Measurements from ENCODE around the gene PRXL2A.
"Not testable (repeated sequence)": the region's sequence is repeated elsewhere in the genome, so short reads cannot be mapped to it uniquely, and the experiment has no call there.

PRXL2A gene

DNA sequence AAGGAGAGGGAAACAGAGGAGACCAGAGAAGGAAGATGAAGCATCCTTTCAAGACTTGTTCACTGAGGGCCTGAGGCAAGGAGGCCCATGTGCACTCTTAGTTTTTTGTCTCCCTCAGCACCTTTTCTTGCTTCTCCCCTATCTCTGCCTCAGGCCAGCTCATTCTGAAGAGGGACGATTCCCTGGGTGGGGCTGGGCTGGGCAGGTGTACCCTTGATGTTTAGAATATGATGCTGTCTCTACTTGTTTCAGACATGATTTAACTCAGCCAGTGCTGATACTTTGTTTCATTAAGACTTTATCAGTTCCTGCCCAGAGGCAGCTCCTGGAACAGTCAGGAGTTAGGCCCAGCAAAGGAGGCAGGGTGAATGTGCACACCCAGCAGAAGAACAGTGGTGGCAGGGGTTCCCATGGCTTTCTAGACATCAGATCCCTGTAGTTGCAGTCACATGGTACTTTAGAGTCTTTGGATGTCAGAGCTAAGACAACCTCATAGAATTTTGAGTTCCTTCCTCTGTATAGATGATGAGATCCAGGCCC lies 3.4 kb downstream of the PRXL2A start:
- DNase-seq = no peak

DNA sequence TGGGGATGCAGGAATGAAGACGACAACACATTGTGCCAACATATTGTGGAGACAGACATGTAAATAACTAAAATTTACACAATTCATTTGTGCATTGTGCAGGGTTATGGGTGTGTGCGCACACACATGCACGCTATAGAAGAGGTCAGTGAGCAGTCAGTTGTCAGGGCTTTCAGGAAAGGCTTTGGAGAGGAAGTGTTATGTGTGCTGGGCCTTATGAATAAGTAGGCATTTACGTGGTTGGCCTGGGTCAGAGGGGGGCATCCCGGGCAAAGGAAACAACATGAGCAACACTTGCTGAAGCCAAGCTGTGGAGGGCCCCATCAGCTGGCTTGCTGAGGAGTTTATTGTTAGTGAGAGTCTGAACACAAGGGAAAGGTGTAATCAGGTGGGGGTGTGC lies 4.1 kb downstream of the PRXL2A start:
- no peak for DNase-seq

- no peak for DNase-seq
These were observed 5.1 kb downstream of the PRXL2A start for GRCh38 chr10:80413271-80413996.

- no peak for DNase-seq
These were observed 6.0 kb downstream of the PRXL2A start for GRCh38 chr10:80414142-80414895.

DNA sequence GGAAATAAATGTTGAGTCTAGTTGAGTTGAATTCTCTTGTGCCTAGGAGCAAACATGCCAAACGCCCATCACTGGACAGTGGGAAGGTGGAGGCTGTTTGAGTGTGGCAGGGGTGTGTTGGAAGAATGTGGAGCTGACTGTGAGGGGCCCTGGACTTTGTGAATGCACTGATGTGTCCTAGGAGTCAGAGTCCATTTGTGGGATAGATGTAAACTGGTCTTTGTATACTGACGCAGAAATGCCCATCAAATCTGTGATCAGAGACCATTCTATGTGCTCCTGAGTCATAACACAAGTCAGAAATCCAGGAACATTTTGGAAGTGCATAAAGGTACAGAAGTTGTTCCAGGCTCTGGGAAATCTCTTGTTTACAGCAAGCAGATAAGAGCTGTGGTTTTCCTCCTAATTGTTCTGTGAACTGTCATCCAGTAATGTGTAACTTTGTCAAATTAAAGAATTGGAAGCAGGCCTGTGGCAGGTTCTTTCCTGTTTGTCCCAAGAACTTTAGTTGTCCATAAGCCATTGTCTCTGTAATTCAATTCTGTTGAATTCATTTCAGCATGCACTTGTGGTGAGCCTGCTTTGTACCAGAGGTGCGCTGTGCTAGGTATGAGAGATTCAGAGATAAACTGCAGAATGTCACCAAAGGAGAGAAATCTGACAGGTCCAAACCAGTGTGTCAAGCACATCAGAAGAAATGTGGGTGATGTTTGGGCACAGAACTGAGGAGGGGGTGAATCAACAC lies 7.6 kb downstream of the PRXL2A start:
- no peak for DNase-seq

DNA sequence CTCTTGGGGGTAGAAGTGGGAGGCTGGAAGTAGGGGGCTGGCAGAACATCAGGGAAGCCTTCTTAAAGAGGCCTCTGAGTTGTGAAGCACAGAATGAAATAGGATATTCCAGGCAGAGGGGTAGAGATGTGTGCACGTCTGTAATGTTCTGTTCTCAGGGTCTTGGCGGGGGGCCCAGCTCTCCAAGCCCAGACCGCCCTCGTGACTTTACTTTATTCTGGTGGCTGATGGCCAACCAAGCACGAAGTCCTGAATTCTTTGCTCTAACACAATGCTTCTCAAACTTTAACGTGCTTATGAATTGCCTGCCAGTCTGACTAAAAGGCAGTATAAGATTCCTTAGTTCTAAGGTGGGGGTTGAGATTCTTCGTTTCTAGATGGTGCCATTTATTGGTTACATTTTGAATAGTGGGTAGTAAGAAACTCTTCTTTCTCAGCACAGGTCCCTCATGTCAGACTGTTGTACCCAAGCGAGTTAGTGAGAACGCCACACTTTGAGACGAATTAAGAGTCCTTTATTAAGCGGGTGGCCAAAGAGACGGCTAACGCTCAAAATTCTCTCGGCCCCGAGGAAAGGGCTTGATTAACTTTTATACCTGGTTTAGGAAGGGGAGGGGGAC lies 8.2 kb downstream of the PRXL2A start:
- DNase-seq = no peak

DNA sequence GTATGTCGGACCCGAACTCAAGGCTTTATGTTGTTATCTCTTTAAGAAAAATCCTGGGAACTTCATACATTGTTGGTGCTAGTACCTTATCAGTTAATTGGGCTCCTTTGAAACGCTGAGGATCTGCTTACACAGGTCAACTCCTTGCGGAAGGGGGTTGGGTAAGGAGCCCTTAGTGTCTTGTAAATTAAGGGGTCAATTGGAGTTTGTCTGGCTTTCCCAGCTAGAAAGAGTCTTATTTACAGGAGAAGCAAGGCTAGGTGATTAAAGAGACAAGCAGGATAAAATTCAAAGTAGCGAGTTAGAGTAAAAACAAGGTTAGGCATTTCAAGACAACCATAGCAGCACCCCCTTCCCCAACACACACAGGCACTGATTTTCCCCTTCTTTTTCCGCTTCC lies 8.9 kb downstream of the PRXL2A start:
- DNase-seq = not testable (repeated sequence)

GRCh38 chr10:80421050-80421706 lies 12.8 kb downstream of the PRXL2A start:
- DNase-seq = no peak

GRCh38 chr10:80421707-80422536 lies 13.6 kb downstream of the PRXL2A start:
- DNase-seq = no peak

- DNase-seq = no peak
These were observed 17.6 kb downstream of the PRXL2A start for GRCh38 chr10:80425901-80426300.

DNA sequence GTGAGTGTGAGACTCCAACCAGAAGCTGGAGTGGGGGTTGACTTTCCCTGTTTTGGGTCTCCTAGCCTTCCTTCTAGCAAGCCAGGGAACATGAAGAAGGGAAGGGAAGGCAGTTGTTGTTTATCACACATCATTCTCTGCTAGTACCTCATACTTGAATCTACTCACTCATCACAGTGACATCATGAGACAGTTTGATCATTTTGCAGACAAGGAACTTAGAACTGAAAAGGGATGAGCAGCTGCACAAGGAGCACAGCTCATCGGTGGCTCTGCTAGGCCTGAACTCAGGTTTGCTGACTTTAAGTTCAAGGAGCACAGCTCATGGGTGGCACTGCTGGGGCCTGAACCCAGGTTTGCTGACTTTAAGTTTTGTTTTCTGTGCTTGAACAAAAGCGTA lies 19.2 kb downstream of the PRXL2A start:
- no peak for DNase-seq

GRCh38 chr10:80429521-80429973 lies 21.2 kb downstream of the PRXL2A start:
- DNase-seq = no peak

GRCh38 chr10:80433134-80433533 lies 24.8 kb downstream of the PRXL2A start:
- DNase-seq = no peak

DNA sequence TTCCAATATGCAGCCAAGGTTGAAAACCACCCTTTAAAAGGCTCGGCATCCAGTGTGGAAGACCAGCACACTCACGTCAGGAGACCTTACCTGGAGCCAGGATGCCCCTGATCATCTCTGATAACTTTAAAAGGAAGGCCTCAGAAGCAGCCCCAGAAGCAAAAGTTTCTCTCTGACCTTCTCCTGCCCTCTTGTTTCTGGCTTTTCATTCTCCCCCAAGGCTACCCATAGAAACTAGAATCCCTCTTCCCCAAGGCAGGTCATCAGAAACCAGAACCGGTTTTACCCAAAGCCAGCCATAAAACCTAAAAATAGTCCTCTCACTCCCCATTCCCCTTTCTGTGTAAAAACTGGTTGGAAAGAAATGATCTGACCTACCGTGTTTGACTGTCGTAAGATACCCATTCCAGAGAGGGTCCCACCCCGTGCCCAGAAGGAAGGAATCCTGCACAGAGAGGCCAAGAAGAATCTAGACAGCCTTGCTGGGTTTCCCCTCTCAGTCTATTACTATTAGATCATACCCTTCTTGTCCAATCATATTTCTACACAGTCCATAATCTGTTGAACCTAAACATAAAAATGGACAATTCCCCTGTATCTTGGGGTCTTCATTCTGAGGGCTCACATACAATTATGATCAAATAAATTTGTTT lies 28.2 kb downstream of the PRXL2A start:
- DNase-seq = no peak

- DNase-seq = no peak
These were observed 28.9 kb downstream of the PRXL2A start for GRCh38 chr10:80437227-80437626.

- DNase-seq = no peak
These were observed 33.5 kb downstream of the PRXL2A start for GRCh38 chr10:80441831-80442230.

DNA sequence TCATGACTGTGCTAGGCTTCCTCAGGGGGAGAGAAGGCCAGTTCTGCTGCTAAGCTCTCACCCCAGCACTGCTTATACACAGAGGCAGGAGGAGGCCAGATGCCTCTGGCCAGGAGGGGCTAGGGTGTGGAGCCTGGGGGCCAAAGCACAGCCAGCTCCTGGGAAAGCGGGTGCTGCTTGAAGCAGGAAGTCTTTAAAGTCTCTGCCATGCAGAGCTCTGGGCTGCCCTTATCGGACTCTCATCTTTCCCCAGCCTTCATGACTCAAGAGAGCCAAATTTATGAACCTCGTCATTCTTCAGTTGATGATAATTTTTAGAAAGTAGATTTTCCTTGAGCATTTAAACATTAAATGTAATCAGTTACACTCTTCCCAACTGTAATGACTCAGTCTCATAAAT lies 34.5 kb downstream of the PRXL2A start:
- DNase-seq = no peak

- DNase-seq = no peak
These were observed 35.2 kb downstream of the PRXL2A start for GRCh38 chr10:80443531-80443974.

DNA sequence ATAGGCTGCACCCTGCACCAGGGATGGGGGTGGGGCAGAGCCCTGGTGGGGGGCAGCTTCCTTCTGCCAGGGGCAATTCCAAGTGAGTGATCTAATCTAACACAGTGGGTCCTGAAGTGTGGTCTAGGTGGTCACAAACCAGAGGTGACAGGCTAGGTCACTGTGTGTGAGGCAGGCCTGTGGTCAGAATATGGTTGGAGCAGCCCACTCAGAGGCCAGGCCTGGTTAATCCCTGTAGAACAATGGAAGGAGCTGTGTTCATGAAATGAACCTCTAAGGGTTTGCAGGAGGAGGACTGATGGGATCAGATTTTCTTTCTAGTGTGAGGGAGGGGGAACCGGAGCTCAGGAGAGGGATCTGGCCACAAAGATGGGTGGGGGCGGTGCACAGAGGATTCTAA lies 35.8 kb downstream of the PRXL2A start:
- DNase-seq = no peak

DNA sequence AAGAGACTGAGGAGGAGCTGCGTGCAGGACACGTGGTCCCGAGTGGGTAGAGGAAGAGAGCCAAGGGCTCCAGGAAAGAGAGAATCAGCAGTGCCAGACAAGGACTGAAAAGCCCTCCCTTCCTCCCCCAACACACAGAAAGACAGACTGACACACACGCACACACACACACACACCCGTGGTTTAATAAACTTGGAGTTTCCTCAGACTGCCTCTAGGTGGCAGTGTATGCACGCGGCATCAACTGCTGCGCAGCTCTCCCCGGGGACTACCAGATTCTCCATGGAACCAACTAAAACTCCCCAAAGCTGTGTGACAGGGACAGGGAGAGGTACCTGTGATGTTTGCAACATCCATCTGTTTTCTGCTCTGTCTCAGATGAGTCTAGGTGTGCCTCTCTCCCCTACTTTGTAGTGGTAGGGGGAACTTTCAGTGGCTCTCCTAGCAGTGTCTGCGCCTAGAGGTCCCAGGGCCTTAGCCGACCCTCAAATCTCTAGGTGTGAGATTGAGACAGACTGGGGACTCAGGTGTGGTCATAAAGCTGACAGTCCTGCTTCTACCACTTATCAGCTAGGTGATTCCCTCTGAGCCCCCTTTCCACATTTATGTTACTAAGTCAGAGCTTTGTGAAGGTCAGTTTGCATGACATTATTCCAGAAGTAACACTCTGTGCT lies 36.4 kb downstream of the PRXL2A start:
- DNase-seq = peak; percentile 54 to 66

Measured in activated CD4-positive, alpha-beta T cell treated with anti-CD3 and anti-CD28 coated beads, Interleukin-2, amount 50 U/mL, for 4 hours (primary cell).